Measurements from ENCODE around the gene MRPL33.

MRPL33 gene

GRCh38 chr2:27754831-27755230 is 16.7 kb upstream of the MRPL33 start:
- Histone ChIP-seq H3K27me3 (ENCODE audit: control insufficient read depth in 1 of 2, insufficient read depth in 1 of 2, low read length in 2 of 2) (no peaks in the 10 kb centered on the region), H3K18ac (ENCODE audit: low read depth in 1 of 2, low read length in 2 of 2) (no peak overlapping the region), H3K23ac (ENCODE audit: low read length in 2 of 2) (no peak overlapping the region), H2BK12ac (ENCODE audit: low read length in 2 of 2) (peak overlapping the region in 1 of 2 experiments; percentile 70), H2AK5ac (ENCODE audit: low read length, severe bottlenecking) (peak overlapping the region; percentile 93), H2AFZ (ENCODE audit: low read depth, low read length) (no peak overlapping the region), H3K27ac (ENCODE audit: low read length, poor library complexity, severe bottlenecking) (no peak overlapping the region), H3K9me3 (ENCODE audit: control insufficient read depth, low read length) (no peaks in the 10 kb centered on the region), H3K4me3 (ENCODE audit: insufficient read depth in 1 of 2, low read depth in 1 of 2, low read length in 2 of 2) (no peak overlapping the region), H4K8ac (ENCODE audit: low read length) (peak overlapping the region; percentile 7), H3K36me3 (ENCODE audit: control insufficient read depth in 1 of 2, insufficient read depth in 2 of 2, low read depth in 1 of 2, low read length in 2 of 2) (no peaks in the 10 kb centered on the region), H3K14ac (ENCODE audit: low read length in 2 of 2) (no peak overlapping the region), H2BK5ac (ENCODE audit: low read depth, low read length, poor library complexity, severe bottlenecking) (peak overlapping the region; percentile 49), H3K4ac (ENCODE audit: low read depth in 1 of 2, low read length in 2 of 2) (peak overlapping the region in 1 of 2 experiments; percentile 6), H4K91ac (ENCODE audit: low read length) (peak overlapping the region; percentile 32), H3K4me1 (ENCODE audit: control insufficient read depth, insufficient read depth, low read depth, low read length) (peaks cover 4% of the 10 kb centered on the region), H3K9ac (ENCODE audit: low read length) (no peak overlapping the region), H2BK15ac (ENCODE audit: low read depth, poor library complexity, severe bottlenecking) (no peak overlapping the region), H3K79me1 (replicated peaks; ENCODE audit: low read length, poor library complexity, severe bottlenecking) (no peaks in the 10 kb centered on the region), H2BK120ac (ENCODE audit: low read depth, low read length) (no peak overlapping the region), H3K4me2 (ENCODE audit: low read length, poor library complexity, severe bottlenecking) (no peak overlapping the region)
- no peak for DNase-seq
- WGBS, result 80% methylated on average over 5 of the region's 5 CpGs

DNA sequence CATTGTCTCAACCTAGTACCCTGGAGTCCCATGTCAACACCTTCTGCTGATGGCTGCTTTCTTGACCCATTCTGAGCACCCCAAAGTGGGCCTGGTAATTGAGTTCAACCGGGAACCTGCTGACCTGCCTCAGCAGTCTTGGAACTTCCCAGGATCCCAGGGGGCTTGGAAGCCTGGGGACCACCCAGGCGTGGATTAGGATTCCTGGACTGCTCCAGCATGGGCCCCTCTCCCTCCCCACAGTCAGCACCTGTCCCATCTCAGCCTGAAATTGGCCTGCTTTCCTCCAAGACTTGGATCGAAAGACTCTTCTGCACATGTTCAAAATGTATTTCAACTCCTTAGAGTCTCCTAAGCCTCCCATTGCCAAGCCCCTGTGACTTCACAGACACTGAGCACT is 15.4 kb upstream of the MRPL33 start:
- Histone ChIP-seq H3K4me2 (ENCODE audit: low read length, poor library complexity, severe bottlenecking) (no peak overlapping the region), H3K4me3 (ENCODE audit: insufficient read depth in 1 of 2, low read depth in 1 of 2, low read length in 2 of 2) (no peak overlapping the region), H4K91ac (ENCODE audit: low read length) (no peak overlapping the region)

GRCh38 chr2:27756544-27757498 is 14.7 kb upstream of the MRPL33 start:
- Histone ChIP-seq H3K14ac (ENCODE audit: low read length in 2 of 2) (no peak overlapping the region), H4K91ac (ENCODE audit: low read length) (no peak overlapping the region), H3K79me1 (replicated peaks; ENCODE audit: low read length, poor library complexity, severe bottlenecking) (no peaks in the 10 kb centered on the region), H3K4ac (ENCODE audit: low read depth in 1 of 2, low read length in 2 of 2) (no peak overlapping the region), H2BK120ac (ENCODE audit: low read depth, low read length) (no peak overlapping the region), H3K27me3 (ENCODE audit: control insufficient read depth in 1 of 2, insufficient read depth in 1 of 2, low read length in 2 of 2) (no peaks in the 10 kb centered on the region), H2BK12ac (ENCODE audit: low read length in 2 of 2) (no peak overlapping the region), H2AFZ (ENCODE audit: low read depth, low read length) (no peak overlapping the region), H3K23ac (ENCODE audit: low read length in 2 of 2) (no peak overlapping the region), H3K27ac (ENCODE audit: low read length, poor library complexity, severe bottlenecking) (no peak overlapping the region), H3K4me1 (ENCODE audit: control insufficient read depth, insufficient read depth, low read depth, low read length) (peaks cover 7% of the 10 kb centered on the region), H2AK5ac (ENCODE audit: low read length, severe bottlenecking) (no peak overlapping the region), H3K9ac (ENCODE audit: low read length) (no peak overlapping the region), H2BK5ac (ENCODE audit: low read depth, low read length, poor library complexity, severe bottlenecking) (no peak overlapping the region), H3K18ac (ENCODE audit: low read depth in 1 of 2, low read length in 2 of 2) (no peak overlapping the region), H3K4me2 (ENCODE audit: low read length, poor library complexity, severe bottlenecking) (no peak overlapping the region), H3K4me3 (ENCODE audit: insufficient read depth in 1 of 2, low read depth in 1 of 2, low read length in 2 of 2) (no peak overlapping the region), H2BK15ac (ENCODE audit: low read depth, poor library complexity, severe bottlenecking) (no peak overlapping the region), H3K9me3 (ENCODE audit: control insufficient read depth, low read length) (no peaks in the 10 kb centered on the region), H4K8ac (ENCODE audit: low read length) (no peak overlapping the region), H3K36me3 (ENCODE audit: control insufficient read depth in 1 of 2, insufficient read depth in 2 of 2, low read depth in 1 of 2, low read length in 2 of 2) (no peaks in the 10 kb centered on the region)
- no peak for DNase-seq
- 91% methylated on average over 5 of the region's 8 CpGs for WGBS

More for the DNA sequence above, 15.4 kb upstream of the MRPL33 start:
- Histone ChIP-seq H3K14ac (ENCODE audit: low read length in 2 of 2) (no peak overlapping the region), H2AFZ (ENCODE audit: low read depth, low read length) (no peak overlapping the region), H3K4me1 (ENCODE audit: control insufficient read depth, insufficient read depth, low read depth, low read length) (peaks cover 4% of the 10 kb centered on the region), H4K8ac (ENCODE audit: low read length) (no peak overlapping the region), H3K9ac (ENCODE audit: low read length) (no peak overlapping the region), H3K27ac (ENCODE audit: low read length, poor library complexity, severe bottlenecking) (no peak overlapping the region), H3K27me3 (ENCODE audit: control insufficient read depth in 1 of 2, insufficient read depth in 1 of 2, low read length in 2 of 2) (no peaks in the 10 kb centered on the region), H2BK5ac (ENCODE audit: low read depth, low read length, poor library complexity, severe bottlenecking) (no peak overlapping the region), H2BK120ac (ENCODE audit: low read depth, low read length) (no peak overlapping the region), H3K18ac (ENCODE audit: low read depth in 1 of 2, low read length in 2 of 2) (no peak overlapping the region), H3K9me3 (ENCODE audit: control insufficient read depth, low read length) (no peaks in the 10 kb centered on the region), H3K4ac (ENCODE audit: low read depth in 1 of 2, low read length in 2 of 2) (no peak overlapping the region), H3K23ac (ENCODE audit: low read length in 2 of 2) (no peak overlapping the region), H2BK15ac (ENCODE audit: low read depth, poor library complexity, severe bottlenecking) (no peak overlapping the region), H2AK5ac (ENCODE audit: low read length, severe bottlenecking) (peak overlapping the region; percentile 11), H2BK12ac (ENCODE audit: low read length in 2 of 2) (peak overlapping the region in 1 of 2 experiments; percentile 43), H3K79me1 (replicated peaks; ENCODE audit: low read length, poor library complexity, severe bottlenecking) (no peaks in the 10 kb centered on the region), H3K36me3 (ENCODE audit: control insufficient read depth in 1 of 2, insufficient read depth in 2 of 2, low read depth in 1 of 2, low read length in 2 of 2) (no peaks in the 10 kb centered on the region)
- no peak for DNase-seq
- whole genome bisulfite sequencing, result 91% methylated on average over 3 of the region's 3 CpGs
